Gastroesophageal sphincter (tissue), 4 donors: ENCODE measurements around the gene GALNT17. TPM values are rescaled to one million over a fixed set of nuclear protein-coding genes. Genes with fewer than 3 reads are reported as not detected.

Experiments
- ATAC-seq: fragments of 150-250 bp; one replicate; pipeline ENCODE4 v1.9.1; 2016; ENCODE audit warnings: mild to moderate bottlenecking, moderate library complexity
- H3K27ac ChIP-seq, 4 donors: fragments of 200-600 bp; sonication (generic) in 3 of 4; 1 replicate in 3 of 4; 2 replicates in 1 of 4; pipeline ENCODE4 v1.5.1; 2016 to 2019
- H3K27me3 ChIP-seq: fragments of 200-600 bp; sonication (generic); one replicate; pipeline ENCODE4 v1.5.1; 2019
- H3K36me3 ChIP-seq, 2 donors: fragments of 200-600 bp; sonication (generic); one replicate each; pipeline ENCODE4 v1.5.1; 2019; ENCODE audit warnings: control low read depth in 1 of 2
- H3K4me1 ChIP-seq, 3 donors: fragments of 200-600 bp; sonication (generic); 1 replicate in 2 of 3; 2 replicates in 1 of 3; pipeline ENCODE4 v1.5.1; 2016 to 2019; ENCODE audit warnings: control low read depth in 2 of 3
- H3K4me3 ChIP-seq, 2 donors: fragments of 200-600 bp; sonication (generic); one replicate each; pipeline ENCODE4 v1.5.1; 2019; ENCODE audit warnings: mild to moderate bottlenecking in 1 of 2, moderate library complexity in 1 of 2
- H3K9me3 ChIP-seq, 3 donors: fragments of 200-600 bp; sonication (generic); one replicate each; pipeline ENCODE4 v1.5.1; 2017 to 2019; ENCODE audit warnings: control low read depth in 2 of 3
- EP300 ChIP-seq: sonication (generic); formaldehyde crosslinking; IDR thresholded peaks from one replicate; pipeline ENCODE4 v1.6.1; 2017; ENCODE audit warnings: antibody characterized with exemption, mild to moderate bottlenecking
- POLR2A ChIP-seq, 2 donors: fragments of 450-650 bp; IDR thresholded peaks; one replicate each; pipeline ENCODE4 v1.6.1; 2017; ENCODE audit warnings: antibody characterized with exemption in 2 of 2, mild to moderate bottlenecking in 2 of 2, moderate library complexity in 1 of 2
- POLR2AphosphoS5 ChIP-seq: sonication (generic); formaldehyde crosslinking; IDR thresholded peaks from one replicate; pipeline ENCODE4 v1.6.1; 2017; ENCODE audit warnings: antibody characterized with exemption
- WGBS, 2 donors: methylation state at CpG; one replicate each; pipeline ENCODE4 v1.1.5; 2018; ENCODE audit warnings: low coverage in 1 of 2; 5-methylcytosine and 5-hydroxymethylcytosine counted together
- total RNA-seq, 4 donors: library from RNA; depleted of rRNA; stranded (reverse); fragments of >200 nt; gene quantifications; one replicate each; pipeline ENCODE4 v1.1.0, GENCODE V29; 2016
- TF ChIP-seq, protein P1 (sequence below), 4 experiments: fragments of 200-600 bp in 2 of 4; fragments of 450-650 bp in 2 of 4; sonication (generic) in 1 of 4; IDR thresholded peaks; one replicate each; pipeline ENCODE4 v1.5.1; 2017 to 2019; ENCODE audit warnings: antibody characterized with exemption in 4 of 4, mild to moderate bottlenecking in 2 of 4, moderate library complexity in 2 of 4

GALNT17 gene
- total RNA-seq, 4 donors from 2014 or later, result 16.7 to 93.2 (median 34.8) TPM

- 35 to 82% methylated on average over 1 of the region's 1 CpG for WGBS, 2 donors
- Histone ChIP-seq H3K36me3 (no peaks in the 10 kb centered on the region), H3K27ac (no peak overlapping the region), H3K4me3 (no peak overlapping the region), H3K4me1 (peaks cover 0 to 17% (median 0%) of the 10 kb centered on the region in 3 donors), H3K9me3 (no peaks in the 10 kb centered on the region), H3K27me3 (no peaks in the 10 kb centered on the region)
- TF ChIP-seq POLR2AphosphoS5 (no peak), EP300 (no peak), POLR2A (IDR thresholded peaks at IDR 0.05) (no peak)
- TF ChIP-seq, protein P1, sequence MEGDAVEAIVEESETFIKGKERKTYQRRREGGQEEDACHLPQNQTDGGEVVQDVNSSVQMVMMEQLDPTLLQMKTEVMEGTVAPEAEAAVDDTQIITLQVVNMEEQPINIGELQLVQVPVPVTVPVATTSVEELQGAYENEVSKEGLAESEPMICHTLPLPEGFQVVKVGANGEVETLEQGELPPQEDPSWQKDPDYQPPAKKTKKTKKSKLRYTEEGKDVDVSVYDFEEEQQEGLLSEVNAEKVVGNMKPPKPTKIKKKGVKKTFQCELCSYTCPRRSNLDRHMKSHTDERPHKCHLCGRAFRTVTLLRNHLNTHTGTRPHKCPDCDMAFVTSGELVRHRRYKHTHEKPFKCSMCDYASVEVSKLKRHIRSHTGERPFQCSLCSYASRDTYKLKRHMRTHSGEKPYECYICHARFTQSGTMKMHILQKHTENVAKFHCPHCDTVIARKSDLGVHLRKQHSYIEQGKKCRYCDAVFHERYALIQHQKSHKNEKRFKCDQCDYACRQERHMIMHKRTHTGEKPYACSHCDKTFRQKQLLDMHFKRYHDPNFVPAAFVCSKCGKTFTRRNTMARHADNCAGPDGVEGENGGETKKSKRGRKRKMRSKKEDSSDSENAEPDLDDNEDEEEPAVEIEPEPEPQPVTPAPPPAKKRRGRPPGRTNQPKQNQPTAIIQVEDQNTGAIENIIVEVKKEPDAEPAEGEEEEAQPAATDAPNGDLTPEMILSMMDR (IDR thresholded peaks at IDR 0.05), result no peak
- ATAC-seq, result no peak
Measured at GRCh38 chr7:71326595-71326994, 194.7 kb downstream of the GALNT17 start.

DNA sequence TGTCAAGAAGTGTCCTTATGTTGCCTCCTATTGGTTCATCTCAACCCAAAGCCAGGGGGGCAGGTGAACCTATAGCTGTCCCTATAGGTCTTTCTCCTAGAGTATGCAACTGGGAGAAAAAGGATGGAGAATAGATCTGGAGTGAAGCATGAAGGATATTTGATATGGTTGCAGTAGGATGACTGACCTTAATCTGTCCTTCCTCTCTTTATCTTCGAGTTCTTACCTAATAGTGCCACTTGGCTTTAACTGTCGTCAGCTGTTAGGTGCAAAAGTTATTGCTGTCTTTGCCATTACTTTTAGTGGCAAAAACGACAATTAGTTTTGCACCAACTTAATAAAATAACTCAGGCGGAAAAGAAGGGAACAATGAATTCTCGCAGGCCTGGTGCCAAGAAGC is 196.0 kb downstream of the GALNT17 start:
- H3K27me3 ChIP-seq, result no peaks in the 10 kb centered on the region
- no peaks in the 10 kb centered on the region for H3K9me3 ChIP-seq
- H3K4me1 ChIP-seq, result peaks cover 0 to 8% (median 0%) of the 10 kb centered on the region in 3 donors
- 75 to 92% methylated on average over 4 to 5 of the region's 5 CpGs for WGBS, 2 donors
- no peaks in the 10 kb centered on the region for H3K36me3 ChIP-seq
- no peak for ATAC-seq
- no peak overlapping the region for H3K4me3 ChIP-seq
- TF ChIP-seq EP300, result no peak
- no peak for TF ChIP-seq POLR2AphosphoS5
- no peak for TF ChIP-seq POLR2A (IDR thresholded peaks at IDR 0.05)
- TF ChIP-seq, protein P1 (IDR thresholded peaks at IDR 0.05), result no peak
- H3K27ac ChIP-seq, result no peak overlapping the region

- TF ChIP-seq POLR2AphosphoS5 (no peak), EP300 (no peak), POLR2A (IDR thresholded peaks at IDR 0.05) (no peak)
- TF ChIP-seq, protein P1 (IDR thresholded peaks at IDR 0.05), result no peak
- no peak overlapping the region for H3K4me3 ChIP-seq
- no peak overlapping the region for H3K27ac ChIP-seq
- no peaks in the 10 kb centered on the region for H3K27me3 ChIP-seq
- WGBS, 2 donors, result 75 to 80% methylated on average over 8 of the region's 10 CpGs
- no peak for ATAC-seq
- no peaks in the 10 kb centered on the region for H3K36me3 ChIP-seq
- H3K4me1 ChIP-seq, result peaks cover 0 to 10% (median 0%) of the 10 kb centered on the region in 3 donors
- no peaks in the 10 kb centered on the region for H3K9me3 ChIP-seq
Measured at GRCh38 chr7:71329030-71329660, 197.2 kb downstream of the GALNT17 start.

DNA sequence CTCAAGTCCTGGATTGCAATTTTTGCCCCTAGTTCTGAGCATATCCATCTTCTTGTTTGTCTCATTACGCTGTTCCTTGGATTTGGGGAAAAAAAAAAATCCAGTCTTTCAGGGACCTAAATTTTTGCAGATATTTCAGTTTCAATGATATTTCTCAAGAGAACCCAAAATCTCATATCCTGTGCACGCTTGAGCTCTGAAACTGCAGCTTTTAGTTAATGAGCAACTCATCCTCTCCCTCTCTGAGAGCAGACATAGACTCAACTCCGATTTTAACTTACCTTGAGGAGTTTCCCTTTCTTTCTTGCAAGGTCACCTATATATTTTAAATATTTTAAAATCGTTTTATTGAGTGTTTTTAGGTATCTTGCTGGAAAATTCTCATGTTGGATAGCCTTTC is 200.3 kb downstream of the GALNT17 start:
- H3K36me3 ChIP-seq, result no peaks in the 10 kb centered on the region
- no peak overlapping the region for H3K4me3 ChIP-seq
- ATAC-seq, result no peak
- TF ChIP-seq POLR2A (IDR thresholded peaks at IDR 0.05) (no peak), EP300 (no peak), POLR2AphosphoS5 (no peak)
- TF ChIP-seq, protein P1 (IDR thresholded peaks at IDR 0.05), result no peak
- H3K4me1 ChIP-seq, result peaks cover 0 to 11% (median 0%) of the 10 kb centered on the region in 3 donors
- no peaks in the 10 kb centered on the region for H3K27me3 ChIP-seq
- WGBS, 2 donors, result 65 to 72% methylated on average over 4 of the region's 4 CpGs
- H3K27ac ChIP-seq, result no peak overlapping the region
- no peaks in the 10 kb centered on the region for H3K9me3 ChIP-seq

- no peak overlapping the region for H3K4me3 ChIP-seq
- H3K9me3 ChIP-seq, result no peaks in the 10 kb centered on the region
- 8% methylated on average over 1 of the region's 1 CpG for WGBS, 2 donors
- no peaks in the 10 kb centered on the region for H3K36me3 ChIP-seq
- no peak for TF ChIP-seq POLR2AphosphoS5
- TF ChIP-seq, protein P1 (IDR thresholded peaks at IDR 0.05), result no peak
- no peak for TF ChIP-seq EP300
- TF ChIP-seq POLR2A (IDR thresholded peaks at IDR 0.05), result no peak
- no peaks in the 10 kb centered on the region for H3K27me3 ChIP-seq
- no peak for ATAC-seq
- peaks cover 0 to 11% (median 0%) of the 10 kb centered on the region in 3 donors for H3K4me1 ChIP-seq
- H3K27ac ChIP-seq, result peak overlapping the region in 3 of 4 donors; percentile 6 to 32 (median 13)
Measured at GRCh38 chr7:71334541-71334940, 202.6 kb downstream of the GALNT17 start.
